H1 (cell line): ENCODE data around the gene SCN2B. TPM values are rescaled to one million over a fixed set of nuclear protein-coding genes. Genes with fewer than 3 reads are reported as not detected.

ENCODE experiments used
- JUND ChIP-seq: IDR thresholded peaks from 2 replicates; pipeline ENCODE4 v1.6.1; 2011; ENCODE audit warnings: mild to moderate bottlenecking, improper control_type of control experiment, low read length
- polyA plus RNA-seq, 7 experiments: library from polyadenylated mRNA; depleted of rRNA in 3 of 7; stranded (reverse) in 5 of 7; unstranded in 2 of 7; fragments of >200 nt in 5 of 7; fragments of 200-250 nt in 2 of 7; gene quantifications; 1 replicate in 5 of 7; 2 replicates in 1 of 7; 4 replicates in 1 of 7; pipeline versions ENCODE4 v1.2.1 to v1.2.3, GENCODE V29; 2011 to 2013; ENCODE audit warnings: missing spikeins in 2 of 7, mixed read lengths in 2 of 7
- total RNA-seq: library from RNA; stranded (reverse); fragmentation: NEBNext Ultra II Directional; extraction: Animal tissue kit (Norgen Biotek cat#: 25700); gene quantifications from 2 replicates; pipeline ENCODE4 v1.2.1, GENCODE V29; 2021

The SCN2B gene
- total and polyA plus RNA-seq, 2 of the 8 experiments (the other 6 are each of a cell fraction or from before 2014, with no cell fraction given): 0.14 to 0.24 TPM

- peak; percentile 36; the same call in 1 of the 2 replicates for TF ChIP-seq JUND
- TF ChIP-seq, all 59 proteins: peak for 6
These were observed at the start of gene SCN2B (continued) for GRCh38 chr11:118175993-118176777.
